HepG2 (cell line): ENCODE measurements around the gene LASP1. TPM values are rescaled to one million over a fixed set of nuclear protein-coding genes. Genes with fewer than 3 reads are reported as not detected.

Source experiments
- ATRX ChIP-seq: sonication (generic); formaldehyde crosslinking; IDR thresholded peaks from 2 replicates; pipeline ENCODE4 v1.4.0; 2020; ENCODE audit warnings: missing genetic modification reagents, borderline replicate concordance
- GRHL1 ChIP-seq: sonication (generic); formaldehyde crosslinking; conservative IDR thresholded peaks from 2 replicates; pipeline ENCODE4 v1.8.0; 2022; ENCODE audit warnings: missing genetic modification reagents
- HNRNPLL ChIP-seq: fragments of 200-400 bp; formaldehyde crosslinking; IDR thresholded peaks from 2 replicates; pipeline ENCODE4 v1.6.1; 2017; ENCODE audit warnings: mild to moderate bottlenecking, low read depth, low read length; ENCODE audit not compliant: poor library complexity, severe bottlenecking
- IKZF4 ChIP-seq: sonication (generic); formaldehyde crosslinking; IDR thresholded peaks from 2 replicates; pipeline ENCODE4 v1.5.1; 2020; ENCODE audit warnings: borderline replicate concordance, mild to moderate bottlenecking, low read depth, missing genetic modification reagents; ENCODE audit errors: not compliant biosample characterization
- KLF6 ChIP-seq: IDR thresholded peaks from 2 replicates; pipeline ENCODE4 v1.8.0; 2016; ENCODE audit warnings: missing biosample characterization, missing genetic modification reagents
- MBD4 ChIP-seq: IDR thresholded peaks from 2 replicates; pipeline ENCODE4 v1.6.1; 2012; ENCODE audit warnings: low read length, inconsistent platforms, borderline replicate concordance
- MTA1 ChIP-seq: sonication (generic); formaldehyde crosslinking; IDR thresholded peaks from 2 replicates; pipeline ENCODE4 v1.4.0; 2020; ENCODE audit warnings: missing genetic modification reagents, mild to moderate bottlenecking, borderline replicate concordance
- PITX1 ChIP-seq: sonication (generic); formaldehyde crosslinking; IDR thresholded peaks from 2 replicates; pipeline ENCODE4 v1.5.1; 2020; ENCODE audit warnings: mild to moderate bottlenecking, missing genetic modification reagents
- POGK ChIP-seq: sonication (generic); formaldehyde crosslinking; conservative IDR thresholded peaks from 2 replicates; pipeline ENCODE4 v1.8.0; 2022; ENCODE audit warnings: mild to moderate bottlenecking, moderate library complexity, missing genetic modification reagents
- REPIN1 ChIP-seq: sonication (generic); formaldehyde crosslinking; IDR thresholded peaks from 2 replicates; pipeline ENCODE4 v1.8.0; 2022; ENCODE audit warnings: missing genetic modification reagents, low read depth, mild to moderate bottlenecking, borderline replicate concordance
- SAFB2 ChIP-seq: sonication (generic); formaldehyde crosslinking; IDR thresholded peaks from 2 replicates; pipeline ENCODE4 v1.5.1; 2020; ENCODE audit warnings: missing genetic modification reagents, low read depth, mild to moderate bottlenecking, borderline replicate concordance
- TARDBP ChIP-seq: sonication (generic); formaldehyde crosslinking; IDR thresholded peaks from 2 replicates; pipeline ENCODE4 v1.8.0; 2022; ENCODE audit warnings: mild to moderate bottlenecking, missing genetic modification reagents
- ZEB1 ChIP-seq: IDR thresholded peaks from 2 replicates; pipeline ENCODE4 v1.6.1; 2012; ENCODE audit warnings: mild to moderate bottlenecking, low read depth, inconsistent platforms; ENCODE audit not compliant: insufficient replicate concordance
- ZFP41 ChIP-seq: sonication (generic); formaldehyde crosslinking; IDR thresholded peaks from 2 replicates; pipeline ENCODE4 v1.4.0; 2020; ENCODE audit warnings: mild to moderate bottlenecking, missing genetic modification reagents, borderline replicate concordance
- ZFP62 ChIP-seq: sonication (generic); formaldehyde crosslinking; IDR thresholded peaks from 2 replicates; pipeline ENCODE4 v1.4.0; 2020; ENCODE audit warnings: missing genetic modification reagents
- ZMYM3 ChIP-seq: sonication (generic); formaldehyde crosslinking; IDR thresholded peaks from 2 replicates; pipeline ENCODE4 v1.5.1; 2020; ENCODE audit warnings: mild to moderate bottlenecking, missing genetic modification reagents
- ZNF180 ChIP-seq: sonication (generic); formaldehyde crosslinking; IDR thresholded peaks from 2 replicates; pipeline ENCODE4 v1.4.0; 2020; ENCODE audit warnings: low read depth, missing genetic modification reagents, borderline replicate concordance
- ZNF225 ChIP-seq: sonication (generic); formaldehyde crosslinking; IDR thresholded peaks from 2 replicates; pipeline ENCODE4 v1.4.0; 2020; ENCODE audit warnings: mild to moderate bottlenecking, missing genetic modification reagents
- ZNF260 ChIP-seq: sonication (generic); formaldehyde crosslinking; IDR thresholded peaks from 2 replicates; pipeline ENCODE4 v1.4.0; 2020; ENCODE audit warnings: missing genetic modification reagents, low read depth, mild to moderate bottlenecking, borderline replicate concordance
- ZNF3 ChIP-seq: IDR thresholded peaks from 2 replicates; pipeline ENCODE4 v1.7.0; 2017; ENCODE audit warnings: inconsistent platforms
- ZNF33B ChIP-seq: sonication (generic); formaldehyde crosslinking; IDR thresholded peaks from 2 replicates; pipeline ENCODE4 v1.5.1; 2020; ENCODE audit warnings: mild to moderate bottlenecking, missing genetic modification reagents
- ZNF543 ChIP-seq: sonication (generic); formaldehyde crosslinking; IDR thresholded peaks from 2 replicates; pipeline ENCODE4 v1.4.0; 2020; ENCODE audit warnings: mild to moderate bottlenecking, missing genetic modification reagents
- ZNF557 ChIP-seq: sonication (generic); formaldehyde crosslinking; IDR thresholded peaks from 2 replicates; pipeline ENCODE4 v1.4.0; 2020; ENCODE audit warnings: missing genetic modification reagents
- ZNF569 ChIP-seq: sonication (generic); formaldehyde crosslinking; IDR thresholded peaks from 2 replicates; pipeline ENCODE4 v1.5.0; 2020; ENCODE audit warnings: mild to moderate bottlenecking, missing genetic modification reagents, moderate library complexity, borderline replicate concordance
- ZNF670 ChIP-seq: sonication (generic); formaldehyde crosslinking; IDR thresholded peaks from 2 replicates; pipeline ENCODE4 v1.8.0; 2022; ENCODE audit warnings: mild to moderate bottlenecking, missing genetic modification reagents, borderline replicate concordance
- ZNF749 ChIP-seq: sonication (generic); formaldehyde crosslinking; IDR thresholded peaks from 2 replicates; pipeline ENCODE4 v1.8.0; 2022; ENCODE audit warnings: mild to moderate bottlenecking, missing genetic modification reagents, moderate library complexity, borderline replicate concordance
- ZSCAN25 ChIP-seq: sonication (generic); formaldehyde crosslinking; IDR thresholded peaks from 2 replicates; pipeline ENCODE4 v1.8.0; 2022; ENCODE audit warnings: mild to moderate bottlenecking, missing genetic modification reagents
- polyA plus RNA-seq, 8 experiments: library from polyadenylated mRNA; depleted of rRNA in 3 of 8; stranded (reverse) in 7 of 8; unstranded in 1 of 8; fragments of >200 nt; fragmentation: Illumina TruSeq in 4 of 8; extraction: Trizol in 4 of 8; gene quantifications; 2 replicates each; pipeline versions ENCODE4 v1.2.1 to v1.2.3, GENCODE V29; 2011 to 2016; ENCODE audit warnings: low read depth in 4 of 8, missing spikeins in 1 of 8, mixed read lengths in 1 of 8; ENCODE audit not compliant: insufficient read depth in 1 of 8
- total RNA-seq, 5 experiments: library from RNA; depleted of rRNA; stranded (reverse); fragments of >200 nt; fragmentation: Illumina TruSeq; extraction: Trizol; gene quantifications; 2 replicates each; pipeline ENCODE4 v1.2.3, GENCODE V29; 2016; ENCODE audit warnings: low read depth in 1 of 5

LASP1 gene
- total and polyA plus RNA-seq, 2 of the 13 experiments (the other 11 are each of a cell fraction or from before 2014, with no cell fraction given), result 70.1 to 97.0 TPM

- TF ChIP-seq ZEB1 (no peak), ZNF225 (CRISPR knock-in tag) (peak; percentile 92), REPIN1 (CRISPR knock-in tag) (peak; percentile 97), ZNF557 (no peak), ZNF569 (CRISPR knock-in tag) (peak; percentile 95; the same call in 1 of the 2 replicates), ZNF260 (CRISPR knock-in tag) (no peak), ZNF33B (CRISPR knock-in tag) (peak; percentile 88), MTA1 (CRISPR knock-in tag) (0 out of 2 replicates have a peak, but pooled peaks have one; percentile 68), ZFP41 (CRISPR knock-in tag) (peak; percentile 50; the same call in 1 of the 2 replicates), TARDBP (CRISPR knock-in tag) (peak; percentile 98), ZNF3 (CRISPR knock-in tag) (no peak), ZMYM3 (CRISPR knock-in tag) (peak; percentile 79; the same call in 1 of the 2 replicates), ZNF543 (CRISPR knock-in tag) (0 out of 2 replicates have a peak, but pooled peaks have one; percentile 59), HNRNPLL (peak; percentile 60), ZNF749 (CRISPR knock-in tag) (peak; percentile 86), MBD4 (no peak), POGK (peak; percentile 69), ZSCAN25 (CRISPR knock-in tag) (peak; percentile 89), KLF6 (CRISPR knock-in tag) (peak; percentile 96), IKZF4 (CRISPR knock-in tag) (peak; percentile 87), ZNF670 (CRISPR knock-in tag) (no peak), PITX1 (peak; percentile 86), GRHL1 (CRISPR knock-in tag) (no peak), ZFP62 (CRISPR knock-in tag) (no peak; the same call in 1 of the 2 replicates), ATRX (CRISPR knock-in tag) (no peak), ZNF180 (no peak), SAFB2 (peak; percentile 91)
Measured at GRCh38 chr17:38824899-38825761, 44.7 kb upstream of the LASP1 start, which contains the start of gene CWC25 (continued).
